ENCODE measurements around the gene HOXA4. TPM values are rescaled to one million over a fixed set of nuclear protein-coding genes. Genes with fewer than 3 reads are reported as not detected.

HOXA4 gene
- total and polyA plus RNA-seq, 11 donors = 0.23 to 2.6 (median 0.82) TPM; not detected in 1

- H3K9me3 ChIP-seq = no peaks in the 10 kb centered on the region
- TF ChIP-seq POLR2A (IDR thresholded peaks at IDR 0.05) = no peak
- TF ChIP-seq CTCF (IDR thresholded peaks at IDR 0.05) = no peak
- no peaks in the 10 kb centered on the region for H3K36me3 ChIP-seq
- peak overlapping the region in 1 of 12 donors; percentile 91 for H3K27ac ChIP-seq
- DNase-seq = peak in 1 of 5 donors; percentile 45
- peaks cover 88 to 100% (median 99%) of the 10 kb centered on the region in 9 donors for H3K27me3 ChIP-seq
- H3K4me1 ChIP-seq = peaks cover 0 to 43% (median 20%) of the 10 kb centered on the region in 12 donors
- ATAC-seq = no peak
- WGBS, 4 donors = 3 to 11% (median 8%) methylated on average over 30 of the region's 30 CpGs
- no peak overlapping the region for H3K4me3 ChIP-seq
- intact Hi-C loops (cut with DNase I) = loop anchor here in 1 of 10 donors (10.0 kb wide), 1 partner anchor 1307 kb away; no protein-coding TSS in a partner anchor
Observed at GRCh38 chr7:27171637-27172314, 41.2 kb upstream of the HOXA4 start.

GRCh38 chr7:27171325-27171636, 40.7 kb upstream of the HOXA4 start:
- peak overlapping the region in 1 of 12 donors; percentile 6 for H3K4me3 ChIP-seq
- peak in 1 of 5 donors; percentile 33 for DNase-seq
- no peaks in the 10 kb centered on the region for H3K9me3 ChIP-seq
- no peak for ATAC-seq
- TF ChIP-seq POLR2A (IDR thresholded peaks at IDR 0.05) (no peak), CTCF (IDR thresholded peaks at IDR 0.05) (no peak)
- H3K36me3 ChIP-seq = no peaks in the 10 kb centered on the region
- peaks cover 91 to 100% (median 99%) of the 10 kb centered on the region in 9 donors for H3K27me3 ChIP-seq
- peak overlapping the region in 1 of 12 donors; percentile 91 for H3K27ac ChIP-seq
- peaks cover 0 to 48% (median 20%) of the 10 kb centered on the region in 12 donors for H3K4me1 ChIP-seq
- WGBS, 4 donors = 7 to 15% (median 10%) methylated on average over 7 to 8 of the region's 8 CpGs
- intact Hi-C loops (cut with DNase I) = loop anchor here in 1 of 10 donors (10.0 kb wide), 1 partner anchor 1306 kb away; no protein-coding TSS in a partner anchor

- H3K4me3 ChIP-seq = peak overlapping the region in 1 of 12 donors; percentile 6
- peaks cover 91 to 100% (median 99%) of the 10 kb centered on the region in 9 donors for H3K27me3 ChIP-seq
Observed at GRCh38 chr7:27170426-27171324, 40.1 kb upstream of the HOXA4 start.

More at GRCh38 chr7:27170426-27171324, 40.1 kb upstream of the HOXA4 start:
- Histone ChIP-seq H3K9me3 (no peaks in the 10 kb centered on the region), H3K4me1 (peaks cover 0 to 54% (median 21%) of the 10 kb centered on the region in 12 donors), H3K36me3 (no peaks in the 10 kb centered on the region), H3K27ac (peak overlapping the region in 1 of 12 donors; percentile 91)
- DNase-seq (no peak), ATAC-seq (no peak)
- TF ChIP-seq CTCF (IDR thresholded peaks at IDR 0.05) (no peak), POLR2A (IDR thresholded peaks at IDR 0.05) (no peak)
- 15 to 20% (median 17%) methylated on average over 11 of the region's 11 CpGs for WGBS, 4 donors
- intact Hi-C loops (cut with DNase I) = loop anchor here in 1 of 10 donors (10.0 kb wide), 1 partner anchor 1306 kb away; no protein-coding TSS in a partner anchor
